Endothelial cell of umbilical vein (primary cell): Measurements from ENCODE around the gene PRKAR1B.

ENCODE experiments used
- CTCF ChIP-seq, 2 donors: IDR thresholded peaks; 1 replicate in 1 of 2; 2 replicates in 1 of 2; pipeline ENCODE4 v1.5.1; 2011; ENCODE audit warnings: low read length in 2 of 2, mild to moderate bottlenecking in 2 of 2, moderate library complexity in 2 of 2, control low read depth in 1 of 2, inconsistent platforms in 1 of 2, low read depth in 1 of 2; ENCODE audit not compliant: insufficient read depth in 1 of 2; ENCODE audit errors: extremely low read depth in 1 of 2
- MYC ChIP-seq: IDR thresholded peaks from one replicate; pipeline ENCODE4 v1.6.1; 2011; ENCODE audit warnings: mild to moderate bottlenecking, low read depth, low read length

DNA sequence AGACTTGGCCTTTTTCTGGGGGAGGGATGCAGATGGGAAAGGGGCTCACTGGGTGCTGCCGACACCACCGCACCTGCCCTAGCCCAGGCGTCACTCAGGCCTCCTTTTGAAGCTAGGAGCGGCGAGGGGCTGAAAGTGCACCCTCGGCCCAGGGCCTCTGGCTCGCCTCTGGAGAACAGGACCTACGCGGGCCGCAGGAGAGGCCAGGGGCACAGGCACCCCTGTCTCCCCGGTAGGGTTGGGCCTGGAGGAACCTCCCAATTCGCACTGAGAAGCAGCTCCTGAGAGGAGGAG lies 46.5 kb upstream of the PRKAR1B start:
- TF ChIP-seq MYC (no peak), CTCF (IDR thresholded peaks at IDR 0.05; ENCODE audit: extremely low read depth in 1 of 2, insufficient read depth in 1 of 2, low read depth in 1 of 2, low read length in 2 of 2) (no peak)
